ENCODE data around the gene FHIT.
A peak's percentile ranks its signal among the peaks of the same experiment; 100 is the strongest.

The FHIT gene

GRCh38 chr3:60009931-60010478 lies 1241.2 kb downstream of the FHIT start:
- no peak for DNase-seq

- DNase-seq = no peak
Observed at GRCh38 chr3:60001369-60001768, 1249.9 kb downstream of the FHIT start.

- DNase-seq = no peak
Observed at GRCh38 chr3:60000311-60001105, 1250.7 kb downstream of the FHIT start.

- no peak for DNase-seq
Observed at GRCh38 chr3:59998058-59998457, 1253.2 kb downstream of the FHIT start.

GRCh38 chr3:59997583-59997982 lies 1253.7 kb downstream of the FHIT start:
- no peak for DNase-seq

- DNase-seq = no peak
Observed at GRCh38 chr3:59996056-59996455, 1255.2 kb downstream of the FHIT start.

GRCh38 chr3:59995563-59995962 lies 1255.7 kb downstream of the FHIT start:
- peak; percentile 17 for DNase-seq

GRCh38 chr3:59994732-59995304 lies 1256.4 kb downstream of the FHIT start:
- no peak for DNase-seq

GRCh38 chr3:59992578-59992977 lies 1258.7 kb downstream of the FHIT start:
- DNase-seq = peak; percentile 42

GRCh38 chr3:59990915-59991314 lies 1260.3 kb downstream of the FHIT start:
- no peak for DNase-seq

- no peak for DNase-seq
Observed at GRCh38 chr3:59982510-59982909, 1268.7 kb downstream of the FHIT start.

GRCh38 chr3:59981377-59981776 lies 1269.9 kb downstream of the FHIT start:
- peak; percentile 22 for DNase-seq

GRCh38 chr3:59980576-59980975 lies 1270.7 kb downstream of the FHIT start:
- DNase-seq = no peak

- DNase-seq = peak; percentile 50
Observed at GRCh38 chr3:59979542-59979941, 1271.7 kb downstream of the FHIT start.

- peak; percentile 54 for DNase-seq
Observed at GRCh38 chr3:59978979-59979378, 1272.3 kb downstream of the FHIT start.

- DNase-seq = no peak
Observed at GRCh38 chr3:59970796-59971195, 1280.5 kb downstream of the FHIT start.

GRCh38 chr3:59970376-59970775 lies 1280.9 kb downstream of the FHIT start:
- DNase-seq = no peak

- DNase-seq = no peak
Observed at GRCh38 chr3:59968513-59969045, 1282.7 kb downstream of the FHIT start.

GRCh38 chr3:59963676-59964075 lies 1287.6 kb downstream of the FHIT start:
- DNase-seq = no peak

- DNase-seq = no peak
Observed at GRCh38 chr3:59957150-59957549, 1294.1 kb downstream of the FHIT start.

- no peak for DNase-seq
Observed at GRCh38 chr3:59953104-59953503, 1298.1 kb downstream of the FHIT start.

- no peak for DNase-seq
Observed at GRCh38 chr3:59949311-59949710, 1301.9 kb downstream of the FHIT start.

- DNase-seq = no peak
Observed at GRCh38 chr3:59946401-59946800, 1304.9 kb downstream of the FHIT start.

GRCh38 chr3:59940718-59941117 lies 1310.5 kb downstream of the FHIT start:
- no peak for DNase-seq
